NCI-H748 (cell line): Measurements from ENCODE around the gene SPIRE1.
"Not testable (repeated sequence)": the region's sequence is repeated elsewhere in the genome, so short reads cannot be mapped to it uniquely, and the experiment has no call there.

Experiments
- DNase-seq: peaks from one replicate; lab custom pipeline; 2025; ENCODE audit not compliant: unreplicated experiment; lab: John Stamatoyannopoulos, UW

The SPIRE1 gene

GRCh38 chr18:12497296-12497695 is 160.6 kb downstream of the SPIRE1 start:
- DNase-seq, result no peak

GRCh38 chr18:12492907-12493306 is 165.0 kb downstream of the SPIRE1 start:
- DNase-seq, result no peak

GRCh38 chr18:12491611-12492435 is 166.1 kb downstream of the SPIRE1 start:
- DNase-seq, result no peak

- no peak for DNase-seq
Measured at GRCh38 chr18:12485479-12486105, 172.3 kb downstream of the SPIRE1 start.

- DNase-seq, result not testable (repeated sequence)
Measured at GRCh38 chr18:12481915-12482314, 176.0 kb downstream of the SPIRE1 start.

GRCh38 chr18:12479982-12480381 is 177.9 kb downstream of the SPIRE1 start:
- DNase-seq, result no peak

GRCh38 chr18:12479536-12479935 is 178.4 kb downstream of the SPIRE1 start:
- no peak for DNase-seq

GRCh38 chr18:12478269-12479047 is 179.4 kb downstream of the SPIRE1 start:
- no peak for DNase-seq

- DNase-seq, result no peak
Measured at GRCh38 chr18:12477606-12478005, 180.3 kb downstream of the SPIRE1 start.

GRCh38 chr18:12476955-12477354 is 181.0 kb downstream of the SPIRE1 start:
- no peak for DNase-seq

- no peak for DNase-seq
Measured at GRCh38 chr18:12474876-12475275, 183.0 kb downstream of the SPIRE1 start.

GRCh38 chr18:12474146-12474545 is 183.8 kb downstream of the SPIRE1 start:
- no peak for DNase-seq

- DNase-seq, result no peak
Measured at GRCh38 chr18:12470382-12471075, 187.4 kb downstream of the SPIRE1 start.

GRCh38 chr18:12468445-12468844 is 189.5 kb downstream of the SPIRE1 start:
- DNase-seq, result no peak

- no peak for DNase-seq
Measured at GRCh38 chr18:12464731-12465130, 193.2 kb downstream of the SPIRE1 start.

- no peak for DNase-seq
Measured at GRCh38 chr18:12463191-12463590, 194.7 kb downstream of the SPIRE1 start.

GRCh38 chr18:12462242-12462641 is 195.7 kb downstream of the SPIRE1 start:
- no peak for DNase-seq

GRCh38 chr18:12461326-12461725 is 196.6 kb downstream of the SPIRE1 start:
- no peak for DNase-seq

GRCh38 chr18:12460874-12461273 is 197.0 kb downstream of the SPIRE1 start:
- DNase-seq, result no peak

GRCh38 chr18:12458771-12459170 is 199.1 kb downstream of the SPIRE1 start:
- no peak for DNase-seq

- DNase-seq, result no peak
Measured at GRCh38 chr18:12456441-12456840, 201.5 kb downstream of the SPIRE1 start.
